PFSK-1 (cell line): ENCODE measurements around the gene KIF15.

ENCODE experiments used
- FOXP2 ChIP-seq: optimal IDR thresholded peaks from 2 replicates; pipeline ENCODE3; 2011; ENCODE audit warnings: borderline replicate concordance, control low read depth, inconsistent platforms; ENCODE audit not compliant: insufficient read depth; ENCODE audit errors: extremely low read length, extremely low read depth
- POLR2AphosphoS5 ChIP-seq: IDR thresholded peaks from 2 replicates; pipeline ENCODE4 v1.6.1; 2012; ENCODE audit warnings: low read depth, mild to moderate bottlenecking, control low read depth, low read length, moderate library complexity
- SIN3A ChIP-seq: IDR thresholded peaks from 2 replicates; pipeline ENCODE4 v1.6.1; 2012; ENCODE audit warnings: mild to moderate bottlenecking, low read length, moderate library complexity, borderline replicate concordance; ENCODE audit not compliant: insufficient read depth
- TAF1 ChIP-seq: IDR thresholded peaks from 2 replicates; pipeline ENCODE4 v1.6.1; 2012; ENCODE audit warnings: low read length, control low read depth, borderline replicate concordance; ENCODE audit not compliant: insufficient read depth
- TF ChIP-seq, protein P1 (sequence below), 2 experiments: IDR thresholded peaks; 2 replicates each; pipeline versions ENCODE4 v1.6.1 to v1.8.0; 2011 to 2012; ENCODE audit warnings: low read depth in 2 of 2, low read length in 2 of 2, control low read depth in 1 of 2, inconsistent platforms in 1 of 2, mild to moderate bottlenecking in 1 of 2, moderate library complexity in 1 of 2; ENCODE audit not compliant: insufficient read depth in 1 of 2

The KIF15 gene

DNA sequence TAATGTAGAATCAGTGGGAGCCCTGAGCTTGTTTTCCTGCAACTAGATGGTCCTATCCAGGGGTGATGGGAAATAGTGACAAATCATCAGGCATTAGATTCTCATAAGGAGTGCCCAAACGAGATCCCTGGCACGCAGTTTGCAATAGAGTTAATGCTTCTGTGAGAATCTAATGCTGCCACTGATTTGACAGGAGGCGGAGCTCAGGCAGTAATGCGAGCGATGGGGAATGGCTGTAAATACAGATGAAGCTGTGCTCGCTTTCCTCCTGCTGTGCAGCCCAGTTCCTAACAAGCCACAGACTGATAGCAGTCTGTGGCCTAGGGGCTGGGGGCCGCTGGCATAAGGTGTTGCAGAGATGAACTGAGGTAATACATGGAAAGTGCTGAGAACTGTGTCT, 71.8 kb downstream of the KIF15 start:
- no peak for TF ChIP-seq POLR2AphosphoS5
- no peak for TF ChIP-seq TAF1
- no peak for TF ChIP-seq SIN3A
- TF ChIP-seq, protein P1, sequence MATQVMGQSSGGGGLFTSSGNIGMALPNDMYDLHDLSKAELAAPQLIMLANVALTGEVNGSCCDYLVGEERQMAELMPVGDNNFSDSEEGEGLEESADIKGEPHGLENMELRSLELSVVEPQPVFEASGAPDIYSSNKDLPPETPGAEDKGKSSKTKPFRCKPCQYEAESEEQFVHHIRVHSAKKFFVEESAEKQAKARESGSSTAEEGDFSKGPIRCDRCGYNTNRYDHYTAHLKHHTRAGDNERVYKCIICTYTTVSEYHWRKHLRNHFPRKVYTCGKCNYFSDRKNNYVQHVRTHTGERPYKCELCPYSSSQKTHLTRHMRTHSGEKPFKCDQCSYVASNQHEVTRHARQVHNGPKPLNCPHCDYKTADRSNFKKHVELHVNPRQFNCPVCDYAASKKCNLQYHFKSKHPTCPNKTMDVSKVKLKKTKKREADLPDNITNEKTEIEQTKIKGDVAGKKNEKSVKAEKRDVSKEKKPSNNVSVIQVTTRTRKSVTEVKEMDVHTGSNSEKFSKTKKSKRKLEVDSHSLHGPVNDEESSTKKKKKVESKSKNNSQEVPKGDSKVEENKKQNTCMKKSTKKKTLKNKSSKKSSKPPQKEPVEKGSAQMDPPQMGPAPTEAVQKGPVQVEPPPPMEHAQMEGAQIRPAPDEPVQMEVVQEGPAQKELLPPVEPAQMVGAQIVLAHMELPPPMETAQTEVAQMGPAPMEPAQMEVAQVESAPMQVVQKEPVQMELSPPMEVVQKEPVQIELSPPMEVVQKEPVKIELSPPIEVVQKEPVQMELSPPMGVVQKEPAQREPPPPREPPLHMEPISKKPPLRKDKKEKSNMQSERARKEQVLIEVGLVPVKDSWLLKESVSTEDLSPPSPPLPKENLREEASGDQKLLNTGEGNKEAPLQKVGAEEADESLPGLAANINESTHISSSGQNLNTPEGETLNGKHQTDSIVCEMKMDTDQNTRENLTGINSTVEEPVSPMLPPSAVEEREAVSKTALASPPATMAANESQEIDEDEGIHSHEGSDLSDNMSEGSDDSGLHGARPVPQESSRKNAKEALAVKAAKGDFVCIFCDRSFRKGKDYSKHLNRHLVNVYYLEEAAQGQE (IDR thresholded peaks at IDR 0.05; ENCODE audit: insufficient read depth in 1 of 2, low read depth in 2 of 2, low read length in 2 of 2) = no peak
- TF ChIP-seq FOXP2 = no peak

DNA sequence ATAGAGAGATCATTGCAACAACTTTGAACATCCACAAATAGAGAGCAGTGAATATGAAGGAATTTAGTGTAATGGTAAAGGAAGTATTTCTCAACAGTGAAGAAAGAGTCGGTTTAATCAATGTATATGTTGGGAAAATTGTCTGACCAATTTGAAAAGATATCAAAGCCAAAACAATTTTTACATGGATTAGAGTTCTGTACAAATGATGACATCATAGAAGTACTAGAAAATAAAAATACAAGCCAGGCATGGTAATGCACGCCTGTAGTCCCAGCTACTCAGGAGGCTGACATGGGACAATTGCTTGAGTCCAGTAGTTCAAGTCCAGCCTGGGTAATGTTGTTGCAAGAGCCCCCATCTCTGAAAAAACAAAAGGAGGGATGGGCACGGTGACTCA, 74.1 kb downstream of the KIF15 start:
- no peak for TF ChIP-seq SIN3A
- TF ChIP-seq POLR2AphosphoS5 = no peak
- TF ChIP-seq TAF1 = no peak
- no peak for TF ChIP-seq FOXP2
- TF ChIP-seq, protein P1 (IDR thresholded peaks at IDR 0.05; ENCODE audit: insufficient read depth in 1 of 2, low read depth in 2 of 2, low read length in 2 of 2) = no peak

DNA sequence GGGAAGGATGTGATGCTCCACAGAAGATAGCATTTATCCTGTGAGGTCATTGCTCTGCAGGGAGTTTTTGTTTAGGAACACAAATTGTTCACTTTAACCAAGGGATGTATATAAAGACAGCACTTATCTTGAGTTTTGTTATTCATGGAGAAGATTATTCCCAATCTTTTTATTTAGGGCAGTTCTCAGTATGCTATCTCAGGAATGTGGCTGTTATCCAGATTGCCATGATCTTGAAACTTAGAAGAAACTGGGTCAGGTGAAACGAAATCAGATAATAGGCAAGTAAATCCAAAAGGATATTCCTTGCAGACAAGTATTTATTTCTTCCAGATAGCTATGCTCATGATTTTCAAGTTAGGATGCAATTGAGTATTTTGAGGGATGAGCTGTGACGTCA, 80.8 kb downstream of the KIF15 start:
- TF ChIP-seq, protein P1 (IDR thresholded peaks at IDR 0.05; ENCODE audit: insufficient read depth in 1 of 2, low read depth in 2 of 2, low read length in 2 of 2) = no peak
- TF ChIP-seq POLR2AphosphoS5 (no peak), TAF1 (no peak), FOXP2 (no peak), SIN3A (no peak)

DNA sequence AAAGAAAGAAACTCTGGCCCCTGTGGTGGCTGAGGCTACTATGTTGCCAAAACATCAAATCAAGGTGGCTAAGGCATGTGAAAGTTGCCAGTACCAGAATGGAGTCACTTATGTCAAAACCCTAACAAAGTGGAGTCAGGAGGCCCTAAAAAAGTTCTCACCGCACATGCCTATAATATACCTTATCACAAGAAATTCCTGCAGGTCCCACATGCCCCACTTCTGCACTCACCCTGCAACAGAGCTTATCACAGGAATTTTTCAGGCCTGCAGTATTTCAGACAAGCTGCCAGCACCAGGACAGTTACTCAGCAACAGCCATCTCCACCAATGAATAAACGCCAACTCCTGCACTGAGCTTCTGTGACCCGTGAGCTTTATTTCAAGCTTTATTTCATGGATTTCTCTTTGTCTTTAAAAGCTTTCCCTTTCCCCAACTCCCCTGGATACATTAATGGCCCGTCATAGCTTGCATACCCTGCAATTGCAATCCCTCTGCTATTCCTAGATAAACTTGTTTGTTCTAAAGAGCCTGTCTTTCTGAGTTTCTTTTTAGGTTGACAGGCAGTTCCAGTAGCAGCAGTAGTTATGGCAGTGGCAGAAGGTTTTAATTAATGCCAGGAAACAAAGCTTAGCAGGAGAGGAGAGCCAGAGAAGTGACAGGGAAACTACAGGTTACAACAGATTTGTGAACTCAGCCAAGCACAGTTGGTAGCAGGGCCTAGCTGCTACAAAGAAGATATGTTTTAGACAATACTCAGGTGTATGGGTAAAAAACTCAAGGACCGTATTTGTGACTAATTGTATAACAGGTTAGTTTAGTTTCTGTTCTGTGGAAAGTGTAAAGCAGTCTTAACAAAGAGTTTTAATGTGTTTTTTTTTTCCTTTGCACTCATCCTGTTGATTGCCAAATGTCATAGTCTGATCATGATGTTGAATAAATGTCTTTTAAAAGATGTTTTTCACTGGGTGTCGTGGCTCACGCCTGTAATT, 84.2 kb downstream of the KIF15 start:
- TF ChIP-seq POLR2AphosphoS5 = no peak

DNA sequence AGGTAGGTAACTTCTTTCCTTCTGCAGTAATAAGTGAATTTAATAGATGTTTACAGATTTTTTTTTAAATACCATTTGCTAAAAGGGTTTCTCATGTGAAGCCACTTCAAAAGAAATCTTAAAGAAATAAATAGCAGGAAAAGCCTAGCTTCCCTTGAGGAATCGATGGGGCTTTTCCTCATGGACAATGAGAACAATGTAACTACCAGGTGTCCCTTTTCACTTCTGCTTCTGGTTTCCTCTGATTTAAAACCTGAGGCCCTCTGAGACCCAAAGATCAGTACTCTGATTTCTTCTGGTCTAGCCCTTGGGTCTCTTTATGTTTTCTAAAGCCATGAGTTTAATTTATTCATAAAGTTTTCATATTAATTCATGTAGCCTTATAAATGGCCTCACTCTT, 87.0 kb downstream of the KIF15 start:
- TF ChIP-seq SIN3A (no peak), POLR2AphosphoS5 (no peak), FOXP2 (no peak)

DNA sequence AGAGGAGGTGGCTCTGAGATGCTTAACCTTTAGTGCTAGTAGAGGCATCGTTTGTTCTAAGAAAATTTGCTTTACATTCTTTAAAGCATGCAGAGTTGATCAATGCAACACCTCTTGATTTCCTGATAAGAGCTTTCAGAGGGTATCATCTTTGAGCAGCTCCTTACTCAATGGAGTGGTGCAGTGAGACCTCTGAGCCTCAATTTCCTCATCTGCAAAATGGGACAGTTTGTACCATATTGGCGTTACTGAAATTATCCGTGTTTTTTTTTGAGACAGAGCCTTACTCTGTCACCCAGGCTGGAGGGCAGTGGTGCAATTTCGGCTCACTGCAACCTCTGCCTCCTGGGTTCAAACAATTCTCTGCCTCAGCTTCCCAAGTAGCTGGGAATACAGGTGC, 98.5 kb downstream of the KIF15 start:
- no peak for TF ChIP-seq SIN3A
- TF ChIP-seq POLR2AphosphoS5 = no peak
- TF ChIP-seq, protein P1 (IDR thresholded peaks at IDR 0.05; ENCODE audit: insufficient read depth in 1 of 2, low read depth in 2 of 2, low read length in 2 of 2) = no peak
- no peak for TF ChIP-seq FOXP2
- TF ChIP-seq TAF1 = no peak
